Fibroblast of peridontal ligament (primary cell): ENCODE measurements around the gene KCNK5.

ENCODE experiments used
- DNase-seq: peaks from one replicate; pipeline ENCODE4 v3.0.0-alpha.2; 2010; ENCODE audit errors: extremely low read depth

The KCNK5 gene, protein sequence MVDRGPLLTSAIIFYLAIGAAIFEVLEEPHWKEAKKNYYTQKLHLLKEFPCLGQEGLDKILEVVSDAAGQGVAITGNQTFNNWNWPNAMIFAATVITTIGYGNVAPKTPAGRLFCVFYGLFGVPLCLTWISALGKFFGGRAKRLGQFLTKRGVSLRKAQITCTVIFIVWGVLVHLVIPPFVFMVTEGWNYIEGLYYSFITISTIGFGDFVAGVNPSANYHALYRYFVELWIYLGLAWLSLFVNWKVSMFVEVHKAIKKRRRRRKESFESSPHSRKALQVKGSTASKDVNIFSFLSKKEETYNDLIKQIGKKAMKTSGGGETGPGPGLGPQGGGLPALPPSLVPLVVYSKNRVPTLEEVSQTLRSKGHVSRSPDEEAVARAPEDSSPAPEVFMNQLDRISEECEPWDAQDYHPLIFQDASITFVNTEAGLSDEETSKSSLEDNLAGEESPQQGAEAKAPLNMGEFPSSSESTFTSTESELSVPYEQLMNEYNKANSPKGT

DNA sequence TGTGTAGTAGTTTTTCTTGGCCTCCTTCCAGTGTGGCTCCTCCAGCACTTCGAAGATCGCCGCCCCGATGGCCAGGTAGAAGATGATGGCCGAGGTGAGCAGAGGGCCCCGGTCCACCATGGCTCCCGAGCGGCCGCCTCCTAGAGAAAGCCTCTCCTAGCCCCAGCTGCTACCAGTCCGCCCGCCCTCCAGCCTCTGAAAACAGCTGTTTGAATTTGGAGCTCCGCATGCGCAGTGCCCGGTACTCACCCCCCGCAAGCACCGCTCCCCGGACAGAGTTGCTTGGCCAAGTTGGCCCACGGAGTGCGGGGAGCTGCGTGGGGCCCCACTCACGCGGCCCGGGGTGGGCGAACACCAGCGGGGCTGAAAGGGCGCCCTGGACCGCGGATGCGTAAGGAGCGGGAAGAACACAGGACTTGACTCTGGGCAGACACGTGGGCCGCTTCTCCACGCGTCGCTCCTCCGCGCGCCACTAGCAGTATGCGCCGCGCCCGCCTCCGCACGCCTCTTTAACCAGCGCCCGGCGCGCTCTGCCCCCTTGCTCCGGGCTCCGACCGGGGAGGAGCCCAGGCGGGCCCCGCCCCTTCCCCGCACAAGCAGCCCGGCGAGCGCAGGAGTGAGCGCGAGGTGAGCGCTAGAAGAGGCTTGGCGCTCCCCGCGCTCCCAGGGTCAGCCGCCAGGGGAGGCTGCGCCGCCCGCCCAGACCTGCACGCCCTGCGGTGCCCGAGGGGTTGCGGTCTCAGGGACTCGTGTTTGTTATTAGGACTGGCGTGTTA lies at the start of gene KCNK5:
KCNK5 (minus strand) TSS at position 484 of the 776 bp plus-strand sequence; CDS start at position 120, 364 bp downstream.
- no peak for DNase-seq

DNA sequence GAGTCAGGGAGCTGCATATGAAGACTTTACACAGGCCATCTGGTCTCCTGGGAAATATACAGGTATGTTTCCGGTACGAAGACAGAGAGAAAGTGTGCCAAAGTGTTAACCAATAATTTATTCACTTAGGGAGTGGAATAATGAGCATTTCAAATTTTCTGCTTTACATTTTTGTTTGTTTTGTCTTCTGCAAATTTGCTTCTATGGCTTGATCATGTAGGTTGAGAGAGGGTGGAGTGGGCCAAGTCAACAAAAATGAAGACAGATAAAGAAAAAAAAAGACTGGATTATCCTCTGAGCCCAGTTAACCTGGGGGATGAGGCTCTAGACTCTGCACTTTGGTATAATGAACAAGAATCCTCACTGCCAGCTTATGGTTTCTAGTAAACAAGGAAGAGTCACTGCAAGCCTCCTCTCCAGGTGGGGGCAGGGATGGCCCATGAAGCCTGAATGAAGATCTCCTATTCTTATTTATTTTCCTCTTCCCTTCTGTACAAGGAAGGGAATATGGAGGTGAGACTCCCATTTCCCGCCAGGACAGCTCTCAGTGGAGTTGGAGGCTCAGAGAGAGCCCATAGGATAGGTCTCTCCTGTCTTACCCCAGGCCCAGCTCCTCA lies 47.2 kb upstream of the KCNK5 start:
- DNase-seq: no peak

DNA sequence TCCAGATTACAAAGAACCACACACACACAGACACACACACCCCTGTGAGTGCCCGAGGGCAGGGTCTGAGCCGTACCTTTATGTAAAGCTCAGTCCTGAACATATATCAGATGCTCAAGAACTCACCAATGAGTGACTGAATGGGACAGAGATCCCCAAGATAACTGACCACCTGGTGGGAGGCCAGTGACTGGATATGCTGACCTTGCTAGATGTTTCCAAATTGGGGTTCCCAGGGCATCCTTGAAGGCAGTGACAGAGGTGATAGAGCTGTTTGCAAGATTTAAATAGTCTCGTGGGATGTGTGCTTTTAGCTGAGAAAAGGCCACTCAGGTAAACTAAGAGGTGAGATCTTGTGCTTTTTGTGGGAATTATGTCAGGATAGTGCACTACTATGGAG lies 45.6 kb upstream of the KCNK5 start:
- DNase-seq: no peak

DNA sequence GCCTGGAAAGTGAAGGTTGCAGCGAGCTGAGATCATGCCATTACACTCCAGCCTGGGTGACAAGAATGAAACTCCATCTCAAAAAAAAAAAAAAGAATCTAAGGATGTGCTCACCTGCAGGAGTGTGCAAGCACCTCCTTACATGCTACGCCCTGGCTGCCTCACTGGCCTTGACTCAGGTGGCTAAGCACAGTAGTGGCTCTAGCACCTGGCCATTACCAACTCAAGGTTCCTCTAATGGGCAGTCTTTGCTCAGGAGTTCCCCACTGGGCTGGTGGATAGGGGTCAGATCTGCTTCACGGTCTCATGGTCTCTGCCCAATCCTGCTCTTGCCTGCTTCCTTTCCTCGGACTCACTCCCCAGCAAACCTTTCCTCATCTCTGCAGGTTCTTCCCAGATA lies 45.2 kb upstream of the KCNK5 start:
- no peak for DNase-seq

DNA sequence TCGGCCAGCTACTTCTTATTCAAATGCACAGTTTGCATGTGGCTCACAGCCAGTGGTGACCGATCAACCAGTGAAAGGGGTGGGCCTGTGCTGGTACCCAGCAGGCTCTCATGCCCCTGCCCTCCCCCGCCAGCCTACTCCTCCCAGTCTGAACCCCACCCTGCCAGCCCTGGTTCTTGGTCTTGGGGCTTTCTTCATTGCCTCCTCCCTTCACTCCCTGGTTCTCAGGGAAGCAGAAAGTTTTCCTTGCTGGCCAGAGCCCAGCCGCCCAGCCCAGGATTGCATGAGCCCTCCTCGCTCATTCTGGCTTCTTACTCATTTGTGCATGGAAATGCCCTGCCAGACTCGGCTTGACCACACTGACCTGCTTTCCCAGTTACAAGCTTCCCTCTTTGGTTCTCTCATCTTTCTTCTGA lies 44.1 kb upstream of the KCNK5 start:
- no peak for DNase-seq

DNA sequence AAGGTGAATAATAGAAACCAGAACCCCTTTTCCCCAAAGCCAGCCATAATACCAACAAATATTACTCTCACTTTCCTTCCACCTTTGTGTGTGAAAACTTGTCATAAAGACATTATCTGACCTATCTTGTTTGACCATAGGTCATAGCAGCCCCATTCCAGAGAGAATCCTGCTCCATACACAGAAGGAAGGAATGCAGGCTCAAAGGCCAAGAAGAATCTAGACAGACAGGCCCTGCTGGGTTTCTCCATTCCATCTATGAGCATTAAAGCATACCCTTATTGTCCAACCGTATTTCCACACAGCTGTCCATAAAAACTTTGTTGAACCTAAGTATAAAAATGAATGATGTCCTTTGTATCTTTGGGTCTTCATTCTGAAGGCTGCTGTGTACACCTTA lies 40.7 kb upstream of the KCNK5 start:
- no peak for DNase-seq

DNA sequence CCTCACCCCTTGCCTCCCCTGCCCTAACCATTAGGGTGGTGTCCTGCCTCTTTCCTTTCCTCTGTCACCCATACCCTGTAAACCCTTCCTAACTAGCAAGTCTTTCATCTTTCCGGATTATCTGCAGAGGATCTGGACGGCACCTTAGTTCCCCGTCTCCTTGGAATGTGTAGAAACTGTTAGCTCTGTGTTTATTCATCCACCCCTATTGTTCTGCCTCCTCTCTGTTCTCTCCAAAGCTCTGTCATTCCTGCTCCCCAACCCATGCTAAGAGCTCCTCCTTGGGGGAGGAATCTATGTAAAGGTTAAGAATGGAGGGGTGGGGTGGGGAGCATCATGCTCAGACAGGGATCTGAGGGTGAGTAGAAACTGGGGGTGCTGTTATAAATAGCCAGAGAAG lies 39.4 kb upstream of the KCNK5 start:
- DNase-seq: no peak

DNA sequence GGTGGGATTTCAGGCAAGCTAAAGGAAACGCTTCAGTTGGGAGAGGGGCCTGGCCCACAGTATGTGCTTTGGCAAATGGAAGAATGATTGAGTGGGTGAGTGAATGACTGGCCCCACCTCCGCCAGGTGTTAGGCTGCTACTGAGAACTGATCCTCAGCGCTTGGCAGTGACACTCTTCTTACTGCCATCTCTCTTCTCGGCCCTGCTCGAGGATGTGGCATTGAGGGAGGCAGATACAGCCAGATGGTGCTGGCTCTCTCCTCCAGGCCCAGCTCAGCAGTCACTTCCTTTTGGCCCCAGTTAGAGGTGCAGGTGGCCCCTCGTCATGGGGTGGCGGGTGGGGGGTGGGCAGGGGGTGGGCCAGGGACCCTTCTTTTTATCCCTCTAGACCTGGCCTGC lies 38.9 kb upstream of the KCNK5 start:
- DNase-seq: no peak

DNA sequence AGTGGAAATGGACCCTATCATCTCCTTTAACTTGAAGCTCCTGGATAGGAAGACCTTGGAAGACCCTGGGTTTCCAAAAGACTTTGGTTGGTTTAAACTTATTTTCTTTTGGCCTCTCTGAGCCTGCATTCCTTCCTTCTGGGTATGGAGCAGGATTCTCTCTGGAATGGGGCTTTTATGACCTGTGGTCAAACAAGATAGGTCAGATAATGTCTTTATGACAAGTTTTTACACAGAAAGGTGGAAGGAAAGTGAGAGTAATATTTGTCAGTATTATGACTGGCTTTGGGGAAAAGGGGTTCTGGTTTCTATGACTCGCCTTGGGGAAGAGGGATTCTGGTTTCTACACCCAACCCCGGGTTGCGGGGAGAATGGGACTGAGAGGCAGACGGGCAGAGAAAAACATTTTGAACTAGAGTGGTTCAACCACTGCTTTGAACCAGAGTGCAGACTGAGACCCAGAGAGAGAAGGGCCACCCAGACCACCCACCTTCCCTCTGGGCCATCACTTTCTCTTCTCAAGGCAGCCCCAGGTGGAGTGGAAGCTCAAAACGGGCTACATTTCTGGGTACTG lies 37.6 kb upstream of the KCNK5 start:
- no peak for DNase-seq

DNA sequence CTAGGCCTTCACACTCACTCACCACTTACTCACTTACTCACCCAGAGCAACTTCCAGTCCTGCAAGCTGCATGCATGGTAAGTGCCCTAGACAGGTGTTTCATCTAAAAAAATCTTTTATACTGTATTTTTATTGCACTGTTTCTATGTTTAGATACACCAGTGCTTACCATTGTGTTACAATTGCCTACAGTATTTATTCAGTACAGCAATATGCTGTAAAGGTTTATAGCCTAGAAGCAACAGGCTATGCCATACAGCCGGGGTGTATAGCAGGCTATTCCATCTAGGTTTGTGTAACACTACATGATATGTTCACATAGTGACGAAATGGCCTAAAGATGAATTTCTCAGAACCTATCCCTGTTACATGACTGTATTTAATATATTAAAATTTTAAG lies 37.1 kb upstream of the KCNK5 start:
- no peak for DNase-seq

DNA sequence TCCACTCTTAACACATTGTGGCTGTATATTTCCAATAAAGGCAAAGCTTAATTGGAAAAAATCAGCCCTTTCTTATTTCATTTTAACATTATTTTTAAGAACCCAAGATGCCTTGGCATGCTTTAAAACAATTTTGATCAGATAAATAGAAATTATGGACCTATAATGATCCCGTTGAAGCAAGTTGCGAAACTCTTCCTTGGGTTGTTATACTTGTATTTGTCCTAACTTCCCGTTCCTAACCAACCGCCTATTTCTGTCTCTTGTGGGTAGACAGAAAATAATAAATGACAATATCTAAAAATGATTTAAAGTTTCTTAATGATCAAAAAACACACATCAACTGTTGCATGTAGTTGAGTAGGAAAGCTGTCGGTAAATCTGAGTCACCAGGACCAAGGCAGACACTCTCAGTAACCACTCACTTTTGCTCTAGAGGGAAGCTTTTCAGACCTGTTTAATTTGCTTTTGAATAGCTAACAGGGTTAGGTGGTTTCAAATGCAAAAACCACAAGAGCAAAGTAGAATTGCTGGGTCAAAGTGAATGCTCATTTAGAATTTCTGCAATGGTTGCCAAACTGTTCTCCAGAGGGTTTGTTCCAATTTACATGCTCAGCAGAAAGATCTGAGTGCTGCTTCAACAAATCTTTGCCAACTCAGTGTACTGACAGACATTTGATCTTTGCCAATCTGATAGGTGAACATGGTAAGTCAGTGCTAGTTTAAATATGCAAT lies 34.2 kb upstream of the KCNK5 start:
- DNase-seq: no peak

DNA sequence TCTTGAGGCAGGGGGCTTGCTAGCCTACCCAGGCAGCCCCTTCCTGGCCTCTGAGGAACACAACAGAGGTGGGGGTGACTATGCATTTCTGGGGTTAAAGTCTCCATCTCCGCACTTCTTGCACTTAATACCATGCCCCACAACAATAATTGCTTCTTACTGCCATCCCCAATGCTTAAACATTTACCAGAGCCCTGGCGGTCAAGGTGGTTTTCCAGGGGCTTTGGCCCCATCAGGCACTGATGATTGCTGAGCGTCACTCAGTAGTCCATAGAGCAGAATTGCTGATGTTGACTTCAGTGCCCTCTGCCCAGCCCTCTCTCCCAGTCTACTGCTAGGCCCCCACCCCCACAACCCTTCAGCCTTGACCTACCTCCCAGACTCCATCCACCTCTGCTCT lies 32.5 kb upstream of the KCNK5 start:
- no peak for DNase-seq

DNA sequence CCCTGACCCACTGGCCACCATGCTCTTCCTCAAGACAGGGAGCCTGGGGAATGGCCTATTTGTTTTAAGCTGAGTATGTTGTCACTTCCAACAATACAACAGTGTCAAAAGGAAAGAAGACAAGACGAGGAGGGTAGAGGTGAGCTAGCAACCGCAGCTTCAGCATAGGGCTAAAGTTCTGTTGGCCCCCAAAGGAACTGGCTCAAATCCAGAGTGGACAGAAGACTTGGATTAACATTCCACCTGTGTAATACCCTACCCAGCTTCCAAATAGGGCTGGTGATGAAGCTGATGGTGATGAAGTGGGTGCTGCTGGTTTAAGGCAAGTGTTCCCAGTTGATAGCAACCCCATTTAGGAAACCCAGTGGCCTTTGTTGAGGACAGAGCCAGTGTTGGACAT lies 31.7 kb upstream of the KCNK5 start:
- DNase-seq: no peak

DNA sequence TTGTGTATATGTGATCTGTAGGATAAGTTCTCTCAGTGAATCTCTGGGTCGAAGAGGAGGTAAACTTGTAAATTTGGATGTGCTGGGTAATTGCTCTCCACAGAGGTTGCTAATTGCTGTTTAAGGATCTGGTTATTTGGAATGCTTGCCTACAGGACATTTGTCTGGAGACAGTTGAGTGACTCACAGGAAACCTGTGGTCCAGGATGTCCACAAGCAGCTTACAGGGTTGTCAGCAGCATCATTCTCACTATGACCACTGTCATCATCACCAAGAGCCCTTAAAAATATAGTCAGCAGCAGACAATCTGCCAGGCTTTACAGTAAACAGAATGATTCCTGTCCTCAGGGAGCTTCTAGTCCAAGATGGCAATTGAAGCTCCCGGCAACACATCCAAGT lies 31.2 kb upstream of the KCNK5 start:
- no peak for DNase-seq

DNA sequence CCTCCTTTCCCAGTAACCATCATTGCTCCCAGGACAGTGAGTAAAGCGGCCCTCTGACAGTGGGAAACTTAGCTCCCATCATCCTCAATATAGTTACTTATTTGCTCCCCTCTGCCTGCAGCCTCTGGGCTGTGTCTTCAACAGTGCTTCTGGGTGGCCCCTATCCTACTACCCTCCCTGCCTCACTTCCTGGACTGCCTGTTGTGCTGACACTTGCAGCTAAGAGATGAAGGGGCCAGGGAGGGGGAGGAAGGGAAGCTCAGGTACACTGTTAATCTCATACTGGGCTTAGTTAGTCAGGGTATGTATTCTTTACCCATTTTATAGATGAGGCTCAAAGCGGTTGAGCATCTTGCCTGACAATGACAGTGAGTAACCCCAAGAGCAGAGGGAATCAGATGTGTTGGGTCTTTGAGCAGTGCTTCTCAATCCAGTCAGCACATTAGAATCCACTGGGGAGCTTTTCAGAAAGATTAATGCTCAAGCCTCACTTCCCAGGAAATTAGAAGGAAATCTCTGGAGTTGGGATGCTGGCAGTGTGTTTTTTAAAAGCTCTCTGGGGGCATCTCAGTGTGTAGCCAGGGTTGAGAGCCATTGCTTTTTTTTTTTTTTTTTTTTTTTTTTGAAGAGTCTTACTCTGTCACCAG lies 27.1 kb upstream of the KCNK5 start:
- DNase-seq: no peak

DNA sequence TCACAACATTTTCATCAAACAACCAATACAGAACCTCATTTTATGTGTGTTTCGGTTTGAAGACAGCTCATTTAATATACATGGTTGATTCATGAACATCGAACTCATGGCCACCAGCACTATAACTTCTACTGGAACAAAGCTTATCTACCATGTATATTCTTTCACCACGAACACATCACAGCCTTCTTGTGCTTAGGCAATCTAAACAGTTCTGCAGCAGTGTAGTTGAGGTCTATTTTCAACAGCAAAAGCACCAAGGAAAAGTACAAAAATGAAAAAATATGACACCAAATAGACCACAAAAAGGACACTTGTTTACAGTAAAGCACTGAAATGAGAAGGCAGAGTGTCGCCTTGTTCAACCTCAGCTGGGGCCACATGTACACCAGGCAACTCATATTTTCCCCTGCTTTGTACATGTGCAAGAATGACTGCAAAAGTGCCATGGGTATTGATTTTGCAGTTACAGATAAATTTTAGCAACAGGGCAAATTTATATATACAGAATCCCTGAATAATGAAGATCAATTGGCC lies 25.8 kb upstream of the KCNK5 start:
- no peak for DNase-seq

DNA sequence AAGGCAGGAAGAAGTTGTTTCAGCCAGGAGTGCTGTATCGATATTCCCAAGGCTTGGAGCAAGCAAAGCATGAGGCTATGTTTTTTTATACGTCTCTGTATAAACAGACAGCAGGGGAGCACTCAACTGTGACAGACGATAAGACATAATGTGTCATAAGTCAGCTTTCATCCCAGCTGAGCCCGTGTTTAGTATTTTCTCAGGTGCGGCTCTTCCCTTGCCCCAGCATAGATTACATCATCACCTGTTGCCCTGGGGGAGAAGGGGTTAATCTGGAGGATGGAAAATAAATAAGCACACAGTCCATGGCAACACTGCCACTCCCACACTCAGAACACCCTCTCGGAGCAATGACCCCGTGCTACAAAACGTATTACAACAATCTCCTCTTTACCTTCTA lies 22.1 kb upstream of the KCNK5 start:
- DNase-seq: no peak

DNA sequence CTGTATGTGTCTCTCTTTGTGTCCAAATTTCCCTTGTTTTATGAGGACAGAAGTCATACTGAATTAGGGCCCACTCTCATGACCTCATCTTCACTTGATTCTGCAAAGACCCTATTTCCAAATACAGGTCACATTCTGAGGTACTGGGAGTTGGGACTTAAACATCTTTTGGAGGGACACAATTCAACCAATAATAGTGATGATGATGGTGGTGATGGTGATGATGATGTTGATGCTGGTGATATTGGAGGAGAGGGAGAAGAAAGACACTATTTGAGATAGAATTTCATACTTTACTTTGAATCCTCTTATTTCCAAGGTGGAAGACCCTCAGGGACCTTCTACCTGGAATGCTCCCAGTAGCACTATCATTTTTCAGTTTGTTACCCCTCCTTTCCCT lies 21.2 kb upstream of the KCNK5 start:
- DNase-seq: no peak

DNA sequence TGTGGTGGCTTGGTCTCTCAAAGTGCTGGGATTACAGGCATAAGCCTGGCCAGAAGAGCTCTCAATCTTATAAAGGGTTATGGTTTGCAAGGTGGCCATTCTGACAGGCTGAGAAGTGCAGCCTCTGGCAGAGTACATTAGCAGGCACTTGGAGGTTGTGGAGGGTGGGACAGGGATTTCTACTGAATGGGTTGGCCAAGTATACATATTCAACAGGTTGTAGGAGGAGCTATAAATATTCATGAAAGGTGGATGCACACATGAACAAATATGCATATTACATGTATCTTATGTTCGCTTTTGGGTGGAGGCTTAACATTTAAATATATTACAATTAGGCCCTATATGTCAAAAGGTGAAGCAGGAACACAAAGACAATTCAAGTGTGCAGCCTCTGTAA lies 20.0 kb upstream of the KCNK5 start:
- no peak for DNase-seq

DNA sequence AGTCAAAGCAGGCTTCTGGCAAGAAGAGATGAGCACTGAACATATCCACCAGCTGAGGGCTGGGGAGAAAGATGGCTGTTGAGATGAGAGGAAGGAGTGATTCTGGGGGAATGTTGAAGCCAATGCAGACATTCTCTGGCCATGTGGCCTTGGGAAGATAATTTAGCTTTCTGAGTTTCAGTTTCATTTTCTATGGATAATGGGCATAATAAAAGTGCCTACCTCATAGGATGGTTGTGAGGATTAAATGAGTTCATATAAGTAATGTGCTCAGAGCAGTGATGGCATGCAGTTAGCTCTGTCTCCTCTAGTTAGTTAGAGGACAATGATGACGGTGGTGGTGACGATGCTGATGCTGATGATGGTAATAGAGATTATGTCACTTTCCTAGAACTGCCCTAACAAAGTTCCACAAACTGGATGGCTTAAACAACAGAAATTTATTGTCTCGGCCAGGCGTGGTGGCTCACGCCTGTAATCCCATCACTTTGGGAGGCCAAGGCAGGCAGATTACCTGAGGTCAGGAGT lies 18.5 kb upstream of the KCNK5 start:
- no peak for DNase-seq

DNA sequence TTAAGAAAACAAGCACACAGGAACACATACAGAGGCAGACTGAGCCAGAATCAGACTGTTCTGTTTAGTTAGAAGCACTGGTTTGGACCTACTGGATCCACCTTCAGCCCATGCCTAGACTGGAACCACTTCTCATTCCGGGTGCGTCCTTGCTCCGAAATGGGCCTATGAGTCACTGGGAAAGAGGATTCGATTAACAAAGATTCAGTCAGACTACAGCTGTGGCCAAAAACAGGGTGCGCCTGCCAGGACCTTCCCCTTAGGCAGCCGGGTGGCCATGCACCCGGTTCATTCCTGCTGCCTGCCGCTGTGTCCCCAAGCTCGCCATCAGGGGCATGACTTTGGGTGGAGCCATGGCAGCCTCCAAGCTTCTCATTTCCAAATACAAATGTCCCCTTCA lies 14.5 kb upstream of the KCNK5 start:
- DNase-seq: no peak
